ENCODE results near the gene WDR27.

The WDR27 gene

DNA sequence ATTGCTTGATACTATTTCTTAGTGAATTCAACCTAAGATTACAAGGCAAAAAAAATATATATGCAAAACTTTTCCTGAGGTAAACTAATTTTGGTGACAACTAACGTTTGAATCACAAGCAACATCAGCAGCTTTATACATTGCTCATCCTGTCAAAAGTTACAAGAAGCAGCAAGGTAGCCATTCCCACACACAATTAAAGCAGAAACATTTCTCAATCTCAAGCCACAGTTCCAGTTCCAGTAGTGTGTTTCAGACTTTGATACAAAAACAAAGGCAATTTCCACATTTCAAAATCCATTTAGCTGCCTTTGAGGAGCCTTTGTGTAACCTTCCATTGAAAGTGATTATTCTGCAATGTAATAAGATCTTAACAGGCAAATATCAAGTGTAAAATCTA lies 191.0 kb downstream of the WDR27 start:
- no peak for DNase-seq

DNA sequence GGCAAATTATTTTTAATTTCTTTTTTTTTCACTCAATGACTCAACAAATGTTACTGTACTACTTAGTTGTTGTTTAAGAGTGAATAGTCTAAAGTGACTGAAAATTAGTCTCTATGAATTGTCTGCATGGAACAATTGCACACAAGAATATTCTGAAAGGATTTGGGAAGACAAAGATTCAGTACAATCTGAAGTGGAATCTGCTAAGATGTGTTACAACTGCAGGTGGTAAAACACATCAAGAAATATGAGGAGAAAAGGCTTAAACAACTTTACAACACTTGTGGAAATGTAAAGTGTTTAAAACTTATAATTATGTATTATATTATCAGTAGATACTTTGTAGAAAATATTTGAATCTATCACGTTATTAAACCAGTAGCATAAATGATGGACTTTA lies 193.4 kb downstream of the WDR27 start:
- no peak for DNase-seq

DNA sequence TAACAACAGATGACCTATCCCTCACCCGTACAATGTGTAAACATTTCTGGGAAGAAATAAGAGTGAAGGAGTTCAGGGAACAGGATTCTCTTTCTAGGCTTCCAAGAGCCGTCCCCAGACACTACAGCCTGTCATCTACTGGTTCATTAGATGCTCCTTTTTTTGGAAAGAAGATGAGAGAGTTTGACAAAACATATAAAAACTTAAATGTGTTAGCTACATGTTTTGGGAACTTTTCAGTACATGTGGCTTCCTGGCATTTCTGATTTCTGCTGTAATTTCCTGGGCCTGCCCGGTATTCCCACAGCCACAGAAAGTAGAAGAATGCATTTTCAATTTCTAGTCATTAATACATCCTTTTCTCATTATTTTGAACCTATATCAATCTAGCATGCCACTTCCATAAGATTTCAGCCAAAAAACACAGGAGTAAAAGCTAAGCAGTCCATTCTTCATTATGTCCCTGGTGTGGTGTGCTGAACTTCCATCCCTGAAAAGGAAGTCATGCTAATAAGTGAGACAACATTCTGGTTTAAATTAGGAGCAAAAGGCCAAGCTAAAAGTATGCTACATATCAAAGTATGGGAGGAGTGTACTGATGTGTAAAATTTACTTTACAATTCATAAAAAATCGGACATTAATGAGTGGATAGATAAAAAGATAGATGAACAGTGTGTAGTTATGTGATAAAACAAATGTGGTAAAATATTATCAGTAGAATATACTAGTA lies 198.2 kb downstream of the WDR27 start:
- DNase-seq: no peak

GRCh38 chr6:169502445-169502844 lies 199.4 kb downstream of the WDR27 start:
- no peak for DNase-seq

DNA sequence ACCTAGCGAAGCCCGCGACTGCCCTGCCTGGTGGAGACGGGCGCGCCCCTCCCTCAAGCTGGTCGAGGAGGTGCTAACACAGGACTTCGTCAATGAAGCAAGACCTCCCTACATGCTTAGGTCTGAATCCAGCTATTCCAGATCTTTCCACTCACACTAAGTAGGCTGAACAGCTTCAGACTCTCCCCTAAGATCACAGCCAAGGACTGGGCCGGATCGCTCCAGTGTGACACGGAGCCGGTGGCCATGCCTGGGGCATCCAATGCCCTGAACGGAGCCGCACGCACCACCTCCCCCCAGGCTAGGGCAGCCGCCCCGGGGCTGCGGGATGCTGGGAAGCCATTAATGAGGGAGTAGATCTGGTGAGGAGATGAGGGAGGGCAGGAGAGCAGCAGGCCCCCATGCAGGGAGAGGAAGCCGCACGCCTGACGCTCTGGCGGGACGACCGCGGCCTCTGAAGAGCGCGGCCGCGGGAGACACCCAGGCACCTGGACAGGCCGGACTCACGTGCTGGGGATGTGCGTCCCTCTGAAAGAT lies 200.0 kb downstream of the WDR27 start:
- DNase-seq: no peak

- no peak for DNase-seq
Measured at GRCh38 chr6:169501128-169501527, 200.7 kb downstream of the WDR27 start.

- DNase-seq: no peak
Measured at GRCh38 chr6:169500688-169501087, 201.1 kb downstream of the WDR27 start.

DNA sequence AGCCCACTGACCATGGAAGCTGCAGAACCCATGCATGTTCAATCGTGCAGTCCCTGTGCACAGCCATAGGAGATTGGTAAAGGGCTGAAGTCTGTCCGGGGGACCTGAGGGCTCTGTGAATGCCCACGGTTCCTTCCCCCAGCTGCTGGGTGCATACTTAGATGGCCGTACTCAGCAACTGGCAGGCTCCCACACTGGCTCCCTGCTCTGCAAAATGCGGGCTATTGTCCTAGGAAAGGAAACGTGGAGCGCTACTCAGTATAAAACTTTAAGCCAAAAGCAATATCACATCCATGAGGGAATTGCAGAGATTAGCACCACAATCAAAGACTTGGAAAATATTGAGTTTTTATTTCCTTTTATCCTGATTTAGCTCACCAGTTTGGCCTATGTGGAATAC lies 202.0 kb downstream of the WDR27 start:
- DNase-seq: no peak

DNA sequence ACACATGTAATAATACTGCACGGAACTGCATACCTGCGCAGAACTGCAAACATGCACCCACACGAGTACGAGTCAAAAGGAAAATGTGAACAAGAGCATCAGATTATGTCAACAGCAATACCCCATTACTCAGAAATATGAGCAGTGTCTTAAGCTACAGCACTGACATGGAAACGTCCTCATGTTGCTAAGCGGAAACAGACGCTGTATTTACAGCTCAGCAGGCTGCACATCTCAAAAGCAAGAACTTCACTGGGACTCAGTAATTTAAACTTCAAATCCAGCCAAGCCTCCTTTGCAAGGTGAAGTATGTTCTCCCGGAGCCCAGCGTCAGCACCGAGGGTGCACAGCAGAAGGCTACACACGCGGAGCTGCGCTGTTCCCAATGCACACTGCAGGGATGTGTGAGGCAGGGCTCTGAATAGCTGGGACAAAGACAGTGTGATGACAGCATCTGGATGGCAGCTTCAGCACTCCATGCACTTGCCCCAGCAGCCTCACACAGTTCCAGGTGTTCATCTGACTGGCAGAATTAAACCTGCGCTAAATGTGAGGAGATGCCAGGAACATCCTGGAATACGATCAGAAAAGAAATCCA lies 202.8 kb downstream of the WDR27 start:
- DNase-seq: no peak

- DNase-seq: no peak
Measured at GRCh38 chr6:169495601-169496000, 206.2 kb downstream of the WDR27 start.

DNA sequence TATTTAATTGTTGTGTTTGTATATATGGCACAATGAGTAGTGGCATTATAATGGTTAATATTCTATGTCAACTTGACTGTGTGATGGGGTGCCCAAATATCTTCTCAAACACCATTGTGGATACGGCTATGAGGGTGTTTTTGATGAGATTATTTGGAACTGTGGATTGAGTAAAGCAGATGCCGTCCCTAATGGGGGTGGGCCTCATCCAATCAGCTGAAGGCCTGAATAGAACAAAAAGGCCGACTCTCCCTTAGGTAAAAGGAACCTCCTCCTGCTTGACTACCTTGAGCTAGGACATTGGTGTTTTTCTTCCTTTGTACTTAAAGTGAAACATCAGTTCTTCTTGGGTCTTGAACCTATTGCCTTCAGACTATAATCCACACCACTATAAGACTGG lies 207.8 kb downstream of the WDR27 start:
- no peak for DNase-seq

DNA sequence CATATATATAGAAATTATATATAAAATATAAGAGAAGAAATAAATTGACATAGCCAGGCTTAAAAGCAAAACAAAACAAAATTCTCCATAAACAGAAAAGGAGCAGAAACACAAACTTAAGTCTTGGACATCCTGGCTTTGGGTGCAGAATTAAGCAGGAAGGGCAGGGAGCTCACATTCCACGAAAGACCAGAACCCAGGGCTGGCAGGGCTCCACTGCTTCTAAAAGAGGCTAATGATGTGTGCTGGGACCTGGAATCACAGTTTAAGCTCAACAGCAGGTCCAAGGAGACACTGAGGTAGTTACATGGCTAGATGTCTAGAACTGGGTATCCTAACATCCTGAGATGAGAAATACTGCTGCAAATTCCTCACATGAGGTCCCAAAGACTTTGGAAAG lies 210.3 kb downstream of the WDR27 start:
- DNase-seq: no peak

- DNase-seq: no peak
Measured at GRCh38 chr6:169490830-169491229, 211.0 kb downstream of the WDR27 start.

- no peak for DNase-seq
Measured at GRCh38 chr6:169490246-169490641, 211.6 kb downstream of the WDR27 start.

GRCh38 chr6:169489563-169490245 lies 212.1 kb downstream of the WDR27 start:
- DNase-seq: no peak

DNA sequence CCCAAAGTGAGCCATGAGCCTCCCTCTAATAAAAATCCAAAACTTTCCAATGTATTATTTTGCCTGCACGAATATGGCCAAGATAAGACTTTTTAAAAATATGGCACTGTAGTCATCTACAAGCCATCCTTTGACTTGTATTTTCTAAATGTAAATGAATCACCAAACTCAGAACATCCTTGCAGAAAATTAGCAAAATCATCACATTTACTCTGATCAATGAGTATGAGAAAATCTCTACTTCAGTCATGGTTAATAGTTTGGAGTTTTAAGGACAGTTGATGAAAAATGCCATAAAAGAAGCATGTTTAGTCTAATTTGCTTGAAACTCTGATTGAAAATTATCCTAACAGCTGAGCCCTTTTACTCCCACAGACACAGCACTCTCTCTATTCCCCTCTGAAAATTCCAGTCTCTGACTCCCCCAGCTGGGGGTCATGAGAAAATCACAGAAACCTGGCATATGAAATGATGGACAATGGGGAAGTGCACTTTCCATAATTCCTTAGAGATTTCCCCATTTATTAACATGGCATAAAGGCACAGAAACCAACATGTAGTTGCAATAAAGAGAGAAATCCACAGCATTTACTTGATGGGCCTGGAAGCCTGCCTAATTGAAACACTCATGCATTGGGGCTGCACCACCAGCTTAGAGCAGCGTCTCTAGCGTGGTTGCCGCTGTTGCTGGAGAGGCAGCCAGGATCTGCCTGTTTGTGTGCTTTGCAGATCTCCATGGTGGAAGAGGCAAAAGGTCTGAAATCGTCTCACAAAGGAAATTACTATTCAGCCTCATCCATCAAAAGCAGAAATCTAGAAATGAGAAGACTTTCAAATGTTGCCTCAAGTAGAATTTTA lies 214.0 kb downstream of the WDR27 start:
- DNase-seq: no peak

DNA sequence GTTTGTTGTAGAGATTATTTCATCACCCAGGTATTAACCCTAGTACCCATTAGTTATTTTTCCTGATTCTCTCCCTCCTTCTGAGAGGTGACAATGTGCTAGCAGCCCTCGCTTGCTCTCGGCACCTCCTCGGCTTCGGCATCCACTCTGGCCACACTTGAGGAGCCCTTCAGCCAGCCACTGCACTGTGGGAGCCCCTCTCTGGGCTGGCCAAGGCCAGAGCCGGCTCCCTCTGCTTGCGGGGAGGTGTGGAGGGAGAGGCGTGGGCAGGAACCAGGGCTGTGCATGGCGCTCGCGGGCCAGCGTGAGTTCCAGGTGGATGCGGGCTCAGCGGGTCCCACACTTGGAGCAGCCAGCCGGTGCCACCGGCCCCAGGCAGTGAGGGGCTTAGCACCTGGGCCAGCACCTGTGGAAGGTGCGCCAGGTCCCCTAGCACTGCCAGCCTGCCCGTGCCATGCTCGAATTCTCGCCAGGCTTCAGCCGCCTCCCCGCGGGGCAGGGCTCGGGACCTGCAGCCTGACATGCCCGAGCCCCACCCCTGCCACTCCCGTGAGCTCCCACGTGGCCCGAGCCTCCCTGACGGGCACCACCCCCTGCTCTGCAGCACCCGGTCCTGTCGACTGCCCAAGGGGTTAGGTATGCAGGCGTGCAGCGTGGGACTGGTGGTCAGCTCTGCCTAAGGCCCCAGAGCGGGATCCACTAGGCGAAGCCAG lies 221.9 kb downstream of the WDR27 start:
- DNase-seq: no peak

DNA sequence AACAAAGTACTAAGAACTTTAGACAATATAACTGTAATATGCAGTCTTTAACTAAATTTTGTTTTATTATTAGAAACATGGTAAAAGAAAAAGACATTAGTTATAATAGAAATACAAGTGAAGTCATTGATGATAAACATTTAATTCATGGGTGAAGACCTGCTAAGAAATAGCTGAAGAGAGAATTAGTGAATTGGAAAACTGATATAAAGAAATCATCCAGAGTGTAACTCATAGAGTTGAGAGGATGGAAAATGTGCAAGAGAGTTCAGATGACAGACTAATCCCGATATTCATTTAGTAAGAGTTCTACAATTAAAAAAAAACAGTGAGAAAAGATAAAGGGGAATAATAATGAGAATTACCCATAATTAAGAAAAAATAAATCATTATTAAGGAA lies 227.5 kb downstream of the WDR27 start:
- DNase-seq: no peak

GRCh38 chr6:169473663-169474062 lies 228.2 kb downstream of the WDR27 start:
- DNase-seq: no peak

- no peak for DNase-seq
Measured at GRCh38 chr6:169472786-169473416, 228.9 kb downstream of the WDR27 start.

DNA sequence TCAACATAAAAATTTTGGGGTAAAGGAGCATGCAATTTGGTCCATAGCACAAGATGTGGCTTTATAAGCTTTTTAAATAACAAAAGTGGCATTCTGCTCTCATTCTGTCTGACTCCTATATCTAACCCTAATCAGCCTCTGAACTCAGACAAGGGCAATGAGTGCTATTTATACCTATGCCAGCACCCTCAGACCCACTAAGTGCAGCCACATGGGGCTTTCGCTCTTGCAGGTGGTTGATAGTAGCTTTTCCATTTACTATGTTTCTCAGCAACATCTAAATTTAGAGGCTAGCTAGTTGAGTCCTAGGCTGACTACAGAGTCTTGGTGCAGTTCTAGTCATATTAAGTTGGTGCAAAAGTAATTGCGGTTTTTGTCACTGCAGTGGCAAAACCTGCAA lies 231.0 kb downstream of the WDR27 start:
- no peak for DNase-seq

DNA sequence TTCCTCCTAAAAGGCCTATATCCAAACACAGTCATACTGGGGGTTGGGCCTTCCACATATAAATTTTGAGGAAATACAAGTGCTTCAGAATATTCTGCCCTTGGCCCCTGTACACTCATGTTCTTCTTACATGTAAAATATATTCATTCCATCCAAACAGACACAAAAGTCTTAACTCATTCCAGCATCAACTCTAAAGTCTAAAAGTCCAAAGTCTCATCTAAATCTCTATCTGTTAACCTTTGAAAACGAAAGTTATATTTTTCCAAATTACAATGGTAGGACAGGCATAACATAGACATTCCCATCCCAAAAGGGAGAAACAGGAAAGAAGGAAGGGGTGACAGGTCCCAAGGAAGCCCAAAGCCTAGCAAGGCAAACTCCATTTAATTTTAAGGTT lies 232.8 kb downstream of the WDR27 start:
- DNase-seq: no peak

Measured in activated CD8-positive, alpha-beta memory T cell treated with anti-CD3 and anti-CD28 coated beads, Interleukin-2, amount 50 U/mL, for 4 hours (primary cell).